D341Med (cell line): ENCODE results near the gene TEN1.
"Not testable (repeated sequence)": the region's sequence is repeated elsewhere in the genome, so short reads cannot be mapped to it uniquely, and the experiment has no call there.

Source experiments
- DNase-seq: peaks from one replicate; pipeline ENCODE4 v3.0.0; 2012; ENCODE audit warnings: low spot score

Gene TEN1, protein sequence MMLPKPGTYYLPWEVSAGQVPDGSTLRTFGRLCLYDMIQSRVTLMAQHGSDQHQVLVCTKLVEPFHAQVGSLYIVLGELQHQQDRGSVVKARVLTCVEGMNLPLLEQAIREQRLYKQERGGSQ

DNA sequence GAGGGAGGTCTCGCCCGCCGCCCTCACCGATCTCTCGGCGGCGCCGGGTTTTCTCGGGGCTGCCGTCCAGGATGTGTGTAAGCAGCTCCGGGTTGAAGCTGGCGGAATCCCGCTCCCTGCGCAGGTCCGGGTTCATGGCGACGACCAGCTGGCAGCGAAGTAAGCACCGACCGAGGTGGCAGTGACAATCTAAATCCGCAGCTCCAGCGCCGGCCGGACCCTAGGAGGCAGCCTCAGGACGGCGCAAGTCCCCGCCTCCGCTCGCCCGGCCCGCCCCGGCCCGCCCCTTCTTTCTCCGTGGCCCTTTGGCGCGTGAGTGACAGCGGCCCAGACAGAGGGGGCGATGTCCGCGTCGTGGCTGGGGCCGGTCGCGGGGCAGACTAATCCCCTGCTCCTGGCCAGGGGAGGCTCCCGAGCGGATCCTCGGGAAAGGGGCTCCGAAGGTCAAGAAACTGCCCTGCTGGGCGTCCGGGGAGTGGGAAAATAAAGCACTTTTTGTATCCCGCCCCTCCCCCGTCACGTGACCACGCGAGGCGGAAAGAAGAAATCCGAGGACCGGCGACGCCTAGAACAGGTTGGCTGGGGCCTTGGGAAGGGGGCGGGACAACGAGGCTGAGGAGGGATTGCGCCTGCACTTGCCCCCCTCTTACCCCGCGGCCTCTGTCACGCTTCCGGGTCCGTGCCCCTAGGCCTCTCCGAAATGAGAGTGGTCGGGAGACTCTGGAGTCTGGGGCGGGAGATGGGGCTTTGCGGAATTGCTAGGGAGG, at the start of gene TEN1, which contains the start of gene ACOX1:
TSS of gene TEN1 (plus strand) at position 303 of the 767 bp plus-strand sequence. CDS start 6,953 bp downstream, outside the sequence.
TSS of gene ACOX1 (minus strand) at position 229 of the 767 bp plus-strand sequence. CDS start at position 136, 93 bp downstream.
- DNase-seq = peak; percentile 99

DNA sequence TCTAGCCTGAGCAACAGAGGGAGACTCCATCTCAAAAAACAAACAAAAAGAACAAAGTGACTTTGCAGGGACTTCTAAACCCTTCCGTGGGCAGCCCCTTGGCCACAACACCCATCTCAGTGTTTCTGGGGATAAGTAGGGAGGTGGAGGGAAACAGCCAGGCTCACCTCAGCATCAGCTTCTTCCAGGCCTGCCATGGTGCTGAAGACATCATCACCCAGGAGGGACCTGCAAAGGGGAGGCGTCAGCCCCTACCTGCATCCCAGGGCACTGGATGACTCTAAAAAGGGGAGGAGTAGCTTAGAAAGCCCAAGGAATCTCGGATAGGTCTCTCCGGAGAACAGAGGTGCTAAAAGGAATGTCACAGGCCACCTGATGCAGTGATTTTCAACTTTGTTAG, 48.0 kb upstream of the TEN1 start:
- no peak for DNase-seq

DNA sequence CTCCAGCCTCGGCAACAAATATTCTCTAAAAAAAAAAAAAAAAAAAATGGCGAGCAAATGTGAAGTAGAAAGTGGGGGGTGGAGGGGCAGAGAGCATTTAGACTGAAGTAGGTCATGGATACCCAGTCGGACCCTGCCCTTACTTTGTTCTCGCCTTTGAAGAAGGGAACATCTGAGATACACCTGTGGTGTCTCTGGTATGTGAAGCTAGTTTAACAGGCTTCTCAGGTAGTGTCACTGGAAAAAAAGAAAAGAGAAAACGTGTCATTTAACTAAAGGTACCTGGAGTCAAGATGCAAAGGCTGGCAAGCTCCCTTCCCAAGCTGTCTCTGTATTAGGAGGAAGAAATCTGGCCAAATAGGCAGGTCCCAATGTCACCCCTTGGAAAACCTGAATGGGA, 46.2 kb upstream of the TEN1 start:
- no peak for DNase-seq

DNA sequence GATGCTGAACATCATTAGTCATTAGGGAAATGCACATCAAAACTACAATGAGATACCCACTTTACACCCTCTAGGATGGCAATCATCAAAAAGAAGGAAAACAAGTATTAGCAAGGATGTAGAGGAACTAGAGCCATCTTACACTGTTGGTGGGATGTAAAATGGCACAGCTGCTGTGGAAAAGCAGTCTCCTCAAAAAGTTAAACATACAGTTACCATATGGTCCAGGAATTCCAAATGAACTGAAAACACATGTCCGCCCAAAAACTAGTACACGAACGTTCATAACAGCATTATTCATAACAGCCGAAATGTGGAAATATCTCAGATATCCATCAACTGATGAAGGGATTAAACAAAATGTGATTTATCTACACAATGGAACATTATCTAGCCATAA, 45.2 kb upstream of the TEN1 start:
- no peak for DNase-seq

DNA sequence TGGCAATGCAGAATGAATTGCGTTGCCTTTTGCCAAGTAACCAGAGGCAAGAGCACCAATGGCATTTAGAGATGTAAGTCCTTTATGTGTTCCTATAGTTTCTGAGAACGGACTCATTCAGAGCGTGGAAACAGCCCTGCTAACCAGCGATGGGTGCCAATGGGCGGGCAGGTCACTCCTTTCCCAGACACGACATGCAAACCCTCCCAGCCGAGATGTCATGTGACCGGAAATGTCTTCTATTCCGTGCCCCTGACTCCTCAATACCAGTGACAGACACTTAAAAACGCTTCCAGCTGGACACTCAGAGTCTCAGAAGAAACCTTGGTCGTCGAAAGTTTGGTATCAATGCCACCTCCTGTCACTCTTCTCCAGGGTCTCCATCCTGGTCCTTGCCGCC, 41.4 kb upstream of the TEN1 start:
- no peak for DNase-seq

DNA sequence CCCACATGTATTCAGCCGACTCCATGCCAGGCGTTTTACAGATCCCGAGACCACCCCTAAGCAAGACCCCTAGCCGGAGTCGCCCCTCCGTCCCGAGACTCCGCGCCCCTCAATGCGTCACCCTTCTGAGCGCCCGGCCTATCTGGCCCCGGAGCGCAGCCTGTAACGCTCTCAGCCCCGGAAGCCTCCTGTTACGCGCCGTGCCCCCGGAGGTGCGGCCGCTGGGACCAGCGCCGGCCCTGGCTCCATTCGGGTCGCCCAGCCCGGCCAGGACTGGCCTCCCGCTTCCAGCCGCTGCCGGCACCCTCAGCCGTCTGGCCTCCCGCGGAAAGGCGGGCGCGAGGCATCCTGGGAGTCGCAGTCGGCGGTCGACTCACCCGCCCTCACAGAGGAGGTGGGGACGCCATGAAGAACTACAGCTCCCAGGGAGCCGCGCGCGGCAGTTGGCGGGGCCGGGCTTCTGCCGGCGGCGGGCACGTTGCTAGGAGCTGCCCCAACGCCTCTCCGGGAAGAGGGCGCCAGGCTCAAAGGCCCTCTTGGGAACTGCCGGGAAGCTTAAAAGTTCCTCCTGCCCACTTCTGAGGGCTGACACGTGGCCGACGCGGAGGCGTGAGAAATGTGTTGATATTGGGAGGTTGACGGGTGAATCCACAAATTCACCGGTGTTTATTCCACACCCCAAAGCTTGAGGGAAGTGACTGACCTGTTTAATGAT, 38.2 kb upstream of the TEN1 start, which contains the start of gene FBF1:
TSS of gene FBF1 (minus strand) at position 316 of the 715 bp plus-strand sequence. CDS start 2,893 bp downstream, outside the sequence.
- DNase-seq = peak; percentile 100

- peak; percentile 41 for DNase-seq
These were observed 37.6 kb upstream of the TEN1 start for GRCh38 chr17:75941442-75941819.

GRCh38 chr17:75942473-75942872, 36.6 kb upstream of the TEN1 start:
- DNase-seq = no peak

DNA sequence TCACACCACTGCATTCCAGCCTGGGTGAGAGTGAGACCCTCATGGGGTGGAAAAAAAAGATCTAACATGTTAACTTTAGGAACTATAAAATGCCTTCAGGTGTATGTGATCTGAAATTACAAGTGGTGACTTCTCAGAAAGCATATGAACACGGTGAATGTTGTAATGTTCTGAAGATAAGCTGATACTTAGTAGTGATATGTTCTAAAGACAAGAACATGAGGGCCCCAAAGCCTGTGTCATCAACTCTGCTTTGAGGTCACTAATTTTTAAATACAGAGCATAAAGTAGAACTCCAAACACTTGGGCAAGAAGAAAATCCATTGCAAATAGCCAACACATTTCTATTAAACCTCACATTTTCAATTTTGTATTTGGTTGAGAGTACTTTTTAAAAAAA, 35.5 kb upstream of the TEN1 start:
- DNase-seq = no peak

GRCh38 chr17:75945211-75945610, 33.8 kb upstream of the TEN1 start:
- DNase-seq = peak; percentile 64

DNA sequence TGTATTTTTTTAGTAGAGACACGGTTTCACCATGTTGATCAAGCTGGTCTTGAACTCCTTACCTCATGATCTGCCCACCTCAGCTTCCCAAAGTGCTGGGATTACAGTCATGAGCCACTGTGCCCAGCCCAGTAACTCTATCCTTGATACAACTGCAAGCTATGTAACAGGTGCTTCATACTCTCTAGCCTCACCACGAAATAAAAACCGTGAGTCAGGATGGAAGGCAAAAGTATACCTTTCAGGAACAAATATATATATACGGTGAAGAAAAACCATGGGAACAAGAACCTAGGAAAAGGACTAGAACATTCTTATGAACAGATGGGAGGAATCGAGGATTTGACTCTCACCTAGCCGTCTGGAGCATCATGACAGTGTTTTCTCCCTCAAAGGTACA, 28.6 kb upstream of the TEN1 start:
- DNase-seq = no peak

DNA sequence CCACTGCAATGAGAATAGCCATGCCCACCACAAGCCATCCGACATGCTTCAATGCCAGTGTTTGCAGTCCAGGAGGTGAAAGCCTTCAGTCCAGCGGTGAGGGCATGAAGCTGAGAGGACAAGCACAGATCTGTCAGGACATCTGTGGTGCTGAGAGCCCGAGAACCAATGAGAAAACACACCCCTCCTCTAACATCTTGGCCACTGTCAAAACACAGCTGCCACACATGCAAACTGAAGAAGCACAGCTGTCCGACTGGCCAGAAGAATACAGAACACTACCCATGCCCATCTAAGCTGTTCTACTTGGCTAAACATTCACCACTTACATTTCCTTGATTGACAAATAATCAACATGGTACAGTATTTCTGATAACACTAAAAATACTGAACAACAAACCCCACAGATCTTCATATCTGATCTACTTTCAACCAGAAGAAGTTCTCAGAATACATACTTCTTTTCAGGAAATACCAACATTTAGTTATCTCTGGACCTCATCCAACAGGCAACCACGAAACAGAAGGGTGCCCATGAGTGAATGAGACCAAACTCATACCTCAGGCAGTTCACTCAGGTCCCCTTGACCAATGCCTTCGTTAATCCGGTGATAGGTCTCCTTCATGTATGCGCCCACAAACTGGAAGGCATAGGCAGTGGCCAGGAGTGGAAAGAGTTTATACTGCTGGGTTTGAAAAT, 28.0 kb upstream of the TEN1 start:
- DNase-seq = no peak

DNA sequence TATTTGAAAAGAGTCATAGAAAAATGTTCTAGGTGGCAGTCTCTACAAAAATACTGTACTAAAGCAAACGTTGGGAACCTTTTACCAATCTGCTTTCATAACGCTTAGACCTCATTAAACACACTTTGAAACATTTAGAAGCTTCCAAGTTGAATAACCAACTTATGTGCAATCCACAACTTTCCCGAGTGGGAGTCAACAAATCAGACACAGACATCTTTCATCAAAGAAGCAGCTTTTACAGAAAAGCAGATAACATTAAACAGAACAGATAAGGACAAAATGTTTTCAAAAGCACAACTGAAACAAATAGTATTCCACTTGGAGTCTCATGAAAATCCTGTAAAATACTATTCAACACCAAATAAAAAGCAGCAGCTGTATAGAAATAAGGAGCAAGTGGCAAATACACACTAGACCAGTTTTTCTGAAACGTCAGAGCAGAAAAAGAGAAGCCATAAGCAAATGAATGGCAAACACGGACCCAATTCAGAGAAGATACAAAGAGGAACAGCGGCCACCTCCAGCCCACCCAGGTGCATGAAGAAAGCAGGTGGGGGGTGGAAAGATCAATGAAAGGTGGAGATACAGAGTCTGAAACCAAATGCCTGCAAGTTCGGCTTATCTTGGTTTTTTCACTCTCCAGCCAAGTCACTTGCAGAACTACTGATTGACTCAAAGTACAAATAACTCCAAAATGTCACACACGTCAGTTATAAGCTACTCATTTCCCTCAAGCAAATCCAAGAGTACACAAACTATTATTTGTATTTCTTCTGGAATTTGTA, 19.8 kb upstream of the TEN1 start:
- DNase-seq = no peak

DNA sequence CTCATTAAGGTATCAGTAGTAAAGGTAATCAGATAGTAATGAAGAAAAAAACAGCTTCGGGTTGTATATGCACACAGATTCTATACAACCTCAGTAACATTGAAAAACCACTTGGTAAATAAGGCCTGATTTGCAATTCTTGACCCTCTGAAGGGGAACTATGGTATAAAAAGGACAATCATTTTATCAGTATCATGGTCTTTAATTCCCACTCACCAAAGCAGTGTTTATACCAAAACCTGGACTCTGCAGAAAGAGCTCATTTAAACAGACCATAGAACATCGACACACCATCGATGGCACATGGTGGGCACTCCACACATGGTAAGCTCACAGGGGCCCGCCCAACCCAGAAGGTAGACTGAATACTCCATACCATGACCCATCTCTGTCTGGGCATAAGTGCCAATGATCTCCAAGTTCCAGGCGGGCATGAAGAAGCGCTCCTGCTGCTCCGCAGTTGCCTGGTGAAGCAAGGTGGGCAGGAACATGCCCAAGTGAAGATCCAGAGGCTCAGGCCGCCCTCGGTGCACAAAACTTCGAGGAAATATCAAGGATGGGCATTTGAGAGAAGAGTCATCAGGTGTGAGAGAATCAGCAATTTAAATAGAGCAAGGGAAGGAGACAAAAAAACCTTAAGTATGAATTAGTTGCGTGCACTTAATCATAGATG, 19.1 kb upstream of the TEN1 start:
- DNase-seq = no peak

DNA sequence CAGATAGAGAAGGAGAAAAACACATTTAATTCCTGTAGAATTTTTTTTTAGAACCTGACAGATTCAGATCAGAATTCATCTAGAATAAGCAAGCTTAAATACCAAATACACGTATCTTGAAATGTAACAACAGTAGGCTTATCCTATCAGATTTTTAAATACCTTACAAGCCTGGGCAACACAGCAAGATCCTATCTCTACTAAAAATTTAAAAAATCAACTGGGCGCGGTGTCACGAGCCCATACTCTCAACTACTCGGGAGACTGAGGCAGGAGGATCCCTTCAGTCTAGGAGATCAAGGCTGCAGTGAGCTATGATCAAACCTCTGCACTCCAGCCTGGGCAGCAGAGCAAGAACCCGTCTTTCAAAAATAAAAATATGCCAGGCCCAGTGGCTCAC, 13.6 kb upstream of the TEN1 start:
- no peak for DNase-seq

DNA sequence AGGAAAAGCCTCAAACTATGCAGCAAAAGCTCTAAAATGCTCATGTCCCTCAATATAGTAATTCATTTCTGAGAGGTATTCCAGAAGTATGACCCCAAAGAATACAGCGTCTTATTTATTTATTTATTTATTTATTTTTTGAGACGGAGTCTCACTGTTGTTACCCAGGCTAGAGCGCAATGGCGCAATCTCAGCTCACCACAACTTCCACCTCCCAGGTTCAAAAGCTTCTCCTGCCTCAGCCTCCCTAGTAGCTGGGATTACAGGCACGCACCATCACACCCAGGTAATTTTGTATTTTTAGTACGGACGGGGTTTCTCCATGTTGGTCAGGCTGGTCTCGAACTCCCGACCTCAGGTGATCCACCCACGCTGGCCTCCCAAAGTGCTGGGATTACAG, 10.0 kb upstream of the TEN1 start:
- DNase-seq = not testable (repeated sequence)

DNA sequence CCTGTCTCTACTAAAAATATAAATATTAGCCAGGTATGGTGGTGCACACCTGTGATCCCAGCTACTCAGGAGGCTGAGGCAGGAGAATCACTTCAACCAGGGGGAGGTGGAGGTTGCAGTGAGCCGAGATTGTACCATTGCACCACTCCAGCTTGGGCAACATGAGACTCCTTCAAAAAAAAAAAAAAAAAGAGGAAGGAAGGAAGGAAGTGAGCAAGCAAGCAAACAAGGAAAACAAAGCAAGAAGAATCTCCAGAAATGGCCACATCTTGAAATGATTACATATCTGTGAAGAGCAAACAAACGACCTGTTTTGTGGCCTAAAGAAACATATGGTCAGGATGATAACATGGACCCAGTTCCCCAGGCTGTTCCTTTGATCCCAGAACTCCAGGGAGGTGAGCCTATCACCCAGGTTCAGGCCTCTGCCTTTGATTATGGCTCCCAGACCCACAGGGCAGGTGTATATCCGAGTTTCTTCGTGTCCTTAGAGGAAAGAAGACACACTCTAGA, 9.0 kb upstream of the TEN1 start:
- DNase-seq = no peak

DNA sequence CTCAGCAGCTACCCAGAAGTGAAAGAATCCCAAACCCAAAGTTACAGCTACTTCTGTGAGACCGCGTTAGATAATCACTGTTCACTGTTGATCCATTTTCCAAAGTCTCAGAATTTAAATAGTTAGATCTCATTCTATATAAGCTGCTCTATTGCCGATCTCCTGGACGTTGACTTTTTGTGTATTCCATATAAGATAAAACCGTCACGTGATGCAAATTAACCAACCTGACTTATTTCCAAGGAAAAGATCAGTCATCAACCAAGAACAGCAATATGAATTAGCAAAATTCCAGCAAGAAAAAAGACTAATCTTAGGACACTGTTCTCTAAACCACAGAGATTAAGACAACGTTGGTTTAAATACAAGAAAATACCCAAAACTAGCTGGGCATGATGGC, 8.4 kb upstream of the TEN1 start:
- no peak for DNase-seq

DNA sequence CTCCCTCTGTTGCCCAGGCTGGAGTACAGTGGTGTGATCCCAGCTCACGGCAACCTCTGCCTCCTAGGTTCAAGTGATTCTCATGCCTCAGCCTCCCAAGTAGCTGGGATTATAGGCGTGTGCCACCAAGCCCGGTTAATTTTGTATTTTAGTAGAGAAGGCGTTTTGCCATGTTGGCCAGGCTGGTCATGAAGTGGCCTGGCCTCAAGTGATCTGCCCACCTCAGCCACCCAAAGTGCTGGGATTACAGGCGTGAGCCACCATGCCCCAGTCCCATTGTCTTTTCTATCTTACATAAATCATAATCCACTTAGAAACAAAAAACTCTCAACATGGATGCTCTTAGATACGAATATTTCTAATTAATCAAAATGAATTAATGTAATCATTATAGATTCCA, 3.9 kb upstream of the TEN1 start:
- DNase-seq = not testable (repeated sequence)

- DNase-seq = no peak
These were observed 3.3 kb upstream of the TEN1 start for GRCh38 chr17:75975757-75976174.
